Endothelial cell of umbilical vein (primary cell): ENCODE results near the gene CLEC2B. TPM values are rescaled to one million over a fixed set of nuclear protein-coding genes. Genes with fewer than 3 reads are reported as not detected.

Experiments
- BruUV-seq: library from RNA; stranded (reverse); fragments of 400-500 nt; replicated peaks from 2 replicates; lab custom pipeline; 2021; lab: Mats Ljungman, UMichigan
- CTCF ChIA-PET: fragments of 300-600, 350-600 bp; sonication (Branson Sonifier 250); formaldehyde crosslinking; loops from one replicate; lab custom pipeline; 2021; ENCODE audit warnings: antibody characterized with exemption, inconsistent platforms; lab: Charles Lee
- POLR2A ChIA-PET: fragments of 300-600, 350-600 bp; sonication (Branson Sonifier 250); formaldehyde crosslinking; loops from one replicate; lab custom pipeline; 2021; ENCODE audit warnings: antibody characterized with exemption, inconsistent platforms; lab: Charles Lee
- DNase-seq: peaks from one replicate; pipeline ENCODE4 v3.0.0-alpha.2; 2011; ENCODE audit warnings: low read depth, low spot score
- FAIRE-seq: peaks from 2 replicates; lab custom pipeline; 2011; peaks lifted over from hg19 to GRCh38; lab: Jason Lieb, UNC
- H2AFZ ChIP-seq: 2 replicates; pipeline ENCODE4 v1.6.0; 2012; ENCODE audit warnings: low read depth, low read length, control low read depth, inconsistent platforms
- H3K27ac ChIP-seq: 2 replicates; pipeline ENCODE4 v1.5.1; 2011; ENCODE audit warnings: low read depth, mild to moderate bottlenecking, control low read depth, low read length, moderate library complexity; ENCODE audit not compliant: insufficient read depth
- H3K27me3 ChIP-seq, 2 experiments: 2 replicates each; pipeline versions ENCODE4 v1.6.0 to v1.6.1; 2011; ENCODE audit warnings: low read length in 2 of 2, mixed read lengths in 1 of 2; ENCODE audit not compliant: control insufficient read depth in 2 of 2, insufficient read depth in 2 of 2
- H3K36me3 ChIP-seq, 2 experiments: 2 replicates in 1 of 2; 3 replicates in 1 of 2; pipeline ENCODE4 v1.5.1; 2011; ENCODE audit warnings: low read length in 2 of 2, mild to moderate bottlenecking in 1 of 2, moderate library complexity in 1 of 2; ENCODE audit not compliant: control insufficient read depth in 2 of 2, insufficient read depth in 2 of 2; ENCODE audit errors: extremely low read depth in 1 of 2
- H3K4me1 ChIP-seq: 3 replicates; pipeline ENCODE4 v1.5.1; 2011; ENCODE audit warnings: mild to moderate bottlenecking, low read length; ENCODE audit not compliant: control insufficient read depth, insufficient read depth; ENCODE audit errors: extremely low read depth
- H3K4me2 ChIP-seq: 2 replicates; pipeline ENCODE4 v1.6.1; 2011; ENCODE audit warnings: low read length, control low read depth, mixed read lengths; ENCODE audit not compliant: insufficient read depth
- H3K4me3 ChIP-seq, 3 experiments: fragments of 200-600 bp in 1 of 3; sonication (generic), shearing (Covaris generic) in 1 of 3; replicated peaks in 1 of 3; 2 replicates each; pipeline ENCODE4 v1.5.1; 2011 to 2016; ENCODE audit warnings: control low read depth in 3 of 3, low read length in 3 of 3, mild to moderate bottlenecking in 2 of 3, inconsistent platforms in 1 of 3, low read depth in 1 of 3, moderate library complexity in 1 of 3; ENCODE audit not compliant: insufficient read depth in 1 of 3
- H3K79me2 ChIP-seq: 2 replicates; pipeline ENCODE4 v1.6.0; 2012; ENCODE audit warnings: low read length, inconsistent platforms; ENCODE audit not compliant: control insufficient read depth, insufficient read depth
- H3K9ac ChIP-seq: replicated peaks from 2 replicates; pipeline ENCODE3; 2011; ENCODE audit warnings: low read length, control low read depth; ENCODE audit not compliant: insufficient read depth; ENCODE audit errors: extremely low read depth
- H3K9me1 ChIP-seq: replicated peaks from 3 replicates; pipeline ENCODE4 v1.6.0; 2011; ENCODE audit warnings: mild to moderate bottlenecking, low read length; ENCODE audit not compliant: control insufficient read depth, insufficient read depth; ENCODE audit errors: extremely low read depth
- H3K9me3 ChIP-seq: replicated peaks from 2 replicates; pipeline ENCODE4 v1.5.1; 2012; ENCODE audit warnings: low read length, inconsistent platforms; ENCODE audit not compliant: control insufficient read depth, insufficient read depth
- H4K20me1 ChIP-seq: replicated peaks from 2 replicates; pipeline ENCODE3; 2011; ENCODE audit warnings: mild to moderate bottlenecking, low read length; ENCODE audit not compliant: control insufficient read depth, insufficient read depth; ENCODE audit errors: extremely low read depth
- EZH2 ChIP-seq: IDR thresholded peaks from 2 replicates; pipeline ENCODE4 v1.6.1; 2012; ENCODE audit warnings: borderline replicate concordance, low read depth, mild to moderate bottlenecking, moderate library complexity, low read length, inconsistent platforms; ENCODE audit not compliant: severe bottlenecking
- FOS ChIP-seq: IDR thresholded peaks from 2 replicates; pipeline ENCODE4 v1.6.1; 2011; ENCODE audit warnings: mild to moderate bottlenecking, low read length, moderate library complexity, borderline replicate concordance; ENCODE audit not compliant: insufficient read depth
- GATA2 ChIP-seq: IDR thresholded peaks from 2 replicates; pipeline ENCODE4 v1.7.0; 2011; ENCODE audit warnings: low read depth, mild to moderate bottlenecking, moderate library complexity, mixed read lengths, low read length; ENCODE audit not compliant: insufficient read length, insufficient read depth
- JUN ChIP-seq: IDR thresholded peaks from 2 replicates; pipeline ENCODE4 v1.6.1; 2011; ENCODE audit warnings: borderline replicate concordance, low read depth; ENCODE audit not compliant: insufficient read length, insufficient read depth
- MYC ChIP-seq: IDR thresholded peaks from one replicate; pipeline ENCODE4 v1.6.1; 2011; ENCODE audit warnings: mild to moderate bottlenecking, low read depth, low read length
- POLR2A ChIP-seq: IDR thresholded peaks from 2 replicates; pipeline ENCODE4 v1.6.1; 2012; ENCODE audit warnings: low read depth, mild to moderate bottlenecking, control low read depth, low read length
- POLR2AphosphoS5 ChIP-seq: IDR thresholded peaks from 2 replicates; pipeline ENCODE4 v1.6.1; 2012; ENCODE audit warnings: low read depth, mild to moderate bottlenecking, control low read depth, low read length, moderate library complexity; ENCODE audit not compliant: insufficient read depth
- dilution Hi-C: fragments of 300-500 bp; cut with MboI; formaldehyde crosslinking; loops from one replicate; pipeline ENCODE4 v1.15.0; 2019; ENCODE audit warnings: low sequenced_read_pairs; ENCODE audit not compliant: extremely low pct_ligation_motif_present
- intact Hi-C: fragments of 100-400 bp; cut with micrococcal nuclease; formaldehyde crosslinking; loops from one replicate; pipeline ENCODE4 v1.10.0; 2022
- polyA plus RNA-seq, 4 experiments: library from polyadenylated mRNA; depleted of rRNA in 3 of 4; stranded (reverse) in 3 of 4; unstranded in 1 of 4; fragments of >200 nt; gene quantifications; 2 replicates each; pipeline versions ENCODE4 v1.2.1 to v1.2.3, GENCODE V29; 2011 to 2012; ENCODE audit warnings: missing spikeins in 1 of 4
- total RNA-seq: library from RNA; stranded (reverse); gene quantifications from 2 replicates; pipeline ENCODE4 v1.2.3, GENCODE V29; 2021
- TF ChIP-seq, protein P1 (sequence below): IDR thresholded peaks from 2 replicates; pipeline ENCODE4 v1.6.1; 2011; ENCODE audit not compliant: insufficient read depth, insufficient read length
- TF ChIP-seq, protein P2 (sequence below), 2 donors: IDR thresholded peaks; 1 replicate in 1 of 2; 2 replicates in 1 of 2; pipeline ENCODE4 v1.5.1; 2011; ENCODE audit warnings: low read length in 2 of 2, mild to moderate bottlenecking in 2 of 2, moderate library complexity in 2 of 2, control low read depth in 1 of 2, inconsistent platforms in 1 of 2, low read depth in 1 of 2; ENCODE audit not compliant: insufficient read depth in 1 of 2; ENCODE audit errors: extremely low read depth in 1 of 2

Gene CLEC2B
- total and polyA plus RNA-seq, 2 donors (not counting 3 experiments of a cell fraction or from before 2014, with no cell fraction given), result 6.7 to 18.3 TPM

DNA sequence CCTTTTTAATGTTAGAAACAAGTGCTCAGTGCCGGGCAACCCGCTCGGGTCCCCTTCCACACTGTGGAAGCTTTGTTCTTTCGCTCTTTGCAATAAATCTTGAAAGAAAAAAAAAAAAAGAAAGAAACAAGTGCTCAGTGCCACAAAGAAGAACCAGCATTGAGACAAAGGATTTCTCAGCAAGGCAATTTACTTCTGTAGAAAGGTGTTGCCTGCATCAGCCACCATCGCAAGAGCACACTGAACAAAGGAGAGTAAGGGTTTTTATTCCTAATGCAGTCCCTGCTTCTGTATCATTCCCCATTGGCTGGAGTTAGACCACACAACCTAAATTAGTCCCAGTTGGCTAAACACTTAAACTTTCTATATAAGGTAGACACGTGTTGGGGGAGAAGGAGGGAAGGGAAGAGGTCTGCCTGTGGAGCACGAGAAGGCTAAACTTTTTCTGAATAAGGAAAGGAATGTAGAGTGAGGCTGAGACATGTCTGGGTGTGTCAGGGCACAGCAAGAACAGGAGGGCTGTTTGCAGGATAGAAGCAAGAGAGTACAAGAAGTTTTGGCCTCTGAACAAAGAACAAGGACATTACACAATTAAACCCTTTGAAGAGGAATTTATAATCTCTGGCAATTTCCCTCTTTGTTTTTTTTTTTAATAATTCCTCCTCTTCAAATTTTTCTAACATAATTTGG, 33.5 kb upstream of the CLEC2B start:
- Histone ChIP-seq H3K79me2 (no peaks in the 10 kb centered on the region), H2AFZ (no peak overlapping the region), H3K27me3 (peaks cover 5 to 13% of the 10 kb centered on the region in 2 experiments), H3K27ac (no peak overlapping the region), H3K36me3 (no peaks in the 10 kb centered on the region), H3K9me1 (no peaks in the 10 kb centered on the region), H4K20me1 (no peaks in the 10 kb centered on the region), H3K4me2 (no peak overlapping the region), H3K9ac (no peak overlapping the region), H3K4me3 (no peak overlapping the region), H3K9me3 (no peaks in the 10 kb centered on the region), H3K4me1 (no peaks in the 10 kb centered on the region)
- dilution Hi-C loops (no loop called here), intact Hi-C loops (no loop called here)
- DNase-seq, result no peak
- BruUV-seq, result no TSS peak
- FAIRE-seq, result no peak
- ChIA-PET POLR2A (no interaction called here), CTCF (no interaction called here)
- no peak for TF ChIP-seq POLR2AphosphoS5
- TF ChIP-seq MYC, result no peak
- no peak for TF ChIP-seq JUN
- TF ChIP-seq, protein P1, sequence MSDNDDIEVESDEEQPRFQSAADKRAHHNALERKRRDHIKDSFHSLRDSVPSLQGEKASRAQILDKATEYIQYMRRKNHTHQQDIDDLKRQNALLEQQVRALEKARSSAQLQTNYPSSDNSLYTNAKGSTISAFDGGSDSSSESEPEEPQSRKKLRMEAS, result no peak
- no peak for TF ChIP-seq GATA2
- no peak for TF ChIP-seq EZH2
- TF ChIP-seq, protein P2, sequence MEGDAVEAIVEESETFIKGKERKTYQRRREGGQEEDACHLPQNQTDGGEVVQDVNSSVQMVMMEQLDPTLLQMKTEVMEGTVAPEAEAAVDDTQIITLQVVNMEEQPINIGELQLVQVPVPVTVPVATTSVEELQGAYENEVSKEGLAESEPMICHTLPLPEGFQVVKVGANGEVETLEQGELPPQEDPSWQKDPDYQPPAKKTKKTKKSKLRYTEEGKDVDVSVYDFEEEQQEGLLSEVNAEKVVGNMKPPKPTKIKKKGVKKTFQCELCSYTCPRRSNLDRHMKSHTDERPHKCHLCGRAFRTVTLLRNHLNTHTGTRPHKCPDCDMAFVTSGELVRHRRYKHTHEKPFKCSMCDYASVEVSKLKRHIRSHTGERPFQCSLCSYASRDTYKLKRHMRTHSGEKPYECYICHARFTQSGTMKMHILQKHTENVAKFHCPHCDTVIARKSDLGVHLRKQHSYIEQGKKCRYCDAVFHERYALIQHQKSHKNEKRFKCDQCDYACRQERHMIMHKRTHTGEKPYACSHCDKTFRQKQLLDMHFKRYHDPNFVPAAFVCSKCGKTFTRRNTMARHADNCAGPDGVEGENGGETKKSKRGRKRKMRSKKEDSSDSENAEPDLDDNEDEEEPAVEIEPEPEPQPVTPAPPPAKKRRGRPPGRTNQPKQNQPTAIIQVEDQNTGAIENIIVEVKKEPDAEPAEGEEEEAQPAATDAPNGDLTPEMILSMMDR (IDR thresholded peaks at IDR 0.05; ENCODE audit: extremely low read depth in 1 of 2, insufficient read depth in 1 of 2, low read depth in 1 of 2, low read length in 2 of 2), result no peak
- TF ChIP-seq POLR2A, result no peak
- no peak for TF ChIP-seq FOS
